Measurements from ENCODE around the gene DNPH1.

The DNPH1 gene

GRCh38 chr6:43261198-43261597 lies 31.9 kb upstream of the DNPH1 start:
- TF ChIP-seq ZFX (IDR thresholded peaks at IDR 0.05; ENCODE audit: borderline replicate concordance): no peak
- TF ChIP-seq, protein P1, sequence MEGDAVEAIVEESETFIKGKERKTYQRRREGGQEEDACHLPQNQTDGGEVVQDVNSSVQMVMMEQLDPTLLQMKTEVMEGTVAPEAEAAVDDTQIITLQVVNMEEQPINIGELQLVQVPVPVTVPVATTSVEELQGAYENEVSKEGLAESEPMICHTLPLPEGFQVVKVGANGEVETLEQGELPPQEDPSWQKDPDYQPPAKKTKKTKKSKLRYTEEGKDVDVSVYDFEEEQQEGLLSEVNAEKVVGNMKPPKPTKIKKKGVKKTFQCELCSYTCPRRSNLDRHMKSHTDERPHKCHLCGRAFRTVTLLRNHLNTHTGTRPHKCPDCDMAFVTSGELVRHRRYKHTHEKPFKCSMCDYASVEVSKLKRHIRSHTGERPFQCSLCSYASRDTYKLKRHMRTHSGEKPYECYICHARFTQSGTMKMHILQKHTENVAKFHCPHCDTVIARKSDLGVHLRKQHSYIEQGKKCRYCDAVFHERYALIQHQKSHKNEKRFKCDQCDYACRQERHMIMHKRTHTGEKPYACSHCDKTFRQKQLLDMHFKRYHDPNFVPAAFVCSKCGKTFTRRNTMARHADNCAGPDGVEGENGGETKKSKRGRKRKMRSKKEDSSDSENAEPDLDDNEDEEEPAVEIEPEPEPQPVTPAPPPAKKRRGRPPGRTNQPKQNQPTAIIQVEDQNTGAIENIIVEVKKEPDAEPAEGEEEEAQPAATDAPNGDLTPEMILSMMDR (IDR thresholded peaks at IDR 0.05): no peak
- H3K27ac ChIP-seq: no peak overlapping the region

GRCh38 chr6:43260791-43261190 lies 31.5 kb upstream of the DNPH1 start:
- H3K27ac ChIP-seq: no peak overlapping the region
- TF ChIP-seq ZFX (IDR thresholded peaks at IDR 0.05; ENCODE audit: borderline replicate concordance): no peak
- TF ChIP-seq, protein P1 (IDR thresholded peaks at IDR 0.05): no peak

- TF ChIP-seq, protein P1 (IDR thresholded peaks at IDR 0.05): no peak
- TF ChIP-seq ZFX (IDR thresholded peaks at IDR 0.05; ENCODE audit: borderline replicate concordance): no peak
- no peak overlapping the region for H3K27ac ChIP-seq
Measured at GRCh38 chr6:43258807-43259686, 29.8 kb upstream of the DNPH1 start.

DNA sequence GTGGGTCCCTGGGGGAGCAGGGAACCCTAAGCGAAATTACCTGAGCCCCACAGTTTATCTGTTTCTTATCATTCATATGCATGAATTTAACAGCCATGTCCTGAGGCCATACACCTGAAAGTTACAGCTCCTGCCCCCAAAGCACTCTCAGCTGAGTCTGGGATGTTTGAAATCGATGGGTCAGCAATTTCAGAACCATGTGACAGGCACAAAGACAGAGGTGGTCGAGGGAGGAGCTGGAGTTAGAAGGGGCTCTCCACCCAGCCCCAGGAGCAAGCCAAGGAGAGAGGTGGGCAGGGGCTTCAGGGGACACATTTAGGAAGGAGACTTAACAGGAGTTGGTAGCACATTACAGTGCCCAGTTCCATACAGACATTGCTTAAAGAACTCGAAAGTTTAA lies 28.9 kb upstream of the DNPH1 start:
- TF ChIP-seq ZFX (IDR thresholded peaks at IDR 0.05; ENCODE audit: borderline replicate concordance): no peak
- no peak overlapping the region for H3K27ac ChIP-seq

GRCh38 chr6:43257367-43258145 lies 28.3 kb upstream of the DNPH1 start:
- H3K27ac ChIP-seq: no peak overlapping the region
- no peak for TF ChIP-seq ZFX (IDR thresholded peaks at IDR 0.05; ENCODE audit: borderline replicate concordance)
- TF ChIP-seq, protein P1 (IDR thresholded peaks at IDR 0.05): no peak

DNA sequence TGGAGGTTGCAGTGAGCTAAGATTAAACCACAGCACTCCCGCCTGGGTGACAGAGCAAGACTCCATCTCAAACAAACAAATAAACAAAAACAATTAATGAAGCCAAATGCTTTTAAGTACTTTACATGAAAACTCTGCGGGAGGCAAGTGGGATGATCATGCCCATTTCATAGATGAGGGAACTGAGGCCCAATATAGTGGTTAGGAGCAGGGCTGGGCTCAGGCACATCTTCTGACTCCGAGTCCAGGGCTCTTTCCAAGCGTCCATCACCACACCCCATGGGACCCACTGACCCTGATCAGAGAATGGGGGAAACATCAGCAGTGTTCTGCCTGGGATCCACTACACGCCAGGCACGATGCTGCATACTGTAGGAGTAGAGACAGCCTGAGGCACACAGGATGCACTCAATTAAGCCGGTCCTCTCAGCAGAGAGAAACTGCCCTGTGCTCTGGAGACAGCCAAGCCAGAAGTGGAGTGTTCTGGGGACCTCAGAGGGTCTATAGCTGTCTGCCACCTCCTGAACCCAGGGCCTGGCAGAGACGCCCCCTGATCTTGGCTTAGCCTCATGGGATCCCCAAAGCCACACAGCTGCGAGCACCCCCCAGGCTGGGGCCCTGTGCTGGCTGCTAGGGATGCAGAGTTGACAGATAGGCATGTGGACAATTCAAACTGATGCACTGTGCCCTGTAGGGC lies 27.5 kb upstream of the DNPH1 start:
- no peak overlapping the region for H3K27ac ChIP-seq
- TF ChIP-seq, protein P1 (IDR thresholded peaks at IDR 0.05): no peak
- TF ChIP-seq ZFX (IDR thresholded peaks at IDR 0.05; ENCODE audit: borderline replicate concordance): no peak

- TF ChIP-seq, protein P1 (IDR thresholded peaks at IDR 0.05): no peak
- no peak for TF ChIP-seq ZFX (IDR thresholded peaks at IDR 0.05; ENCODE audit: borderline replicate concordance)
- no peak overlapping the region for H3K27ac ChIP-seq
Measured at GRCh38 chr6:43255408-43256054, 26.2 kb upstream of the DNPH1 start.
